Nephron progenitor cell (in vitro differentiated cells): Measurements from ENCODE around the gene UGP2.

Source experiments
- DNase-seq: peaks from one replicate; pipeline ENCODE4 v3.0.0; 2021
- H3K27ac Mint-ChIP-seq: 2 replicates; pipeline ENCODE4 v1.8.0; 2021; ENCODE audit warnings: mild to moderate bottlenecking, moderate library complexity, mixed read lengths
- H3K27me3 Mint-ChIP-seq: 2 replicates; pipeline ENCODE4 v1.8.0; 2021; ENCODE audit warnings: mild to moderate bottlenecking, low read depth, mixed read lengths; ENCODE audit not compliant: poor library complexity
- H3K36me3 Mint-ChIP-seq: 2 replicates; pipeline ENCODE4 v1.8.0; 2021; ENCODE audit warnings: low read depth, mixed read lengths
- H3K4me1 Mint-ChIP-seq: 2 replicates; pipeline ENCODE4 v1.8.0; 2021; ENCODE audit warnings: mixed read lengths
- H3K4me3 Mint-ChIP-seq: 2 replicates; pipeline ENCODE4 v1.8.0; 2021; ENCODE audit warnings: mild to moderate bottlenecking, moderate library complexity, mixed read lengths
- H3K9me3 Mint-ChIP-seq: 2 replicates; pipeline ENCODE4 v1.8.0; 2021; ENCODE audit warnings: mild to moderate bottlenecking, moderate library complexity, mixed read lengths
- TF ChIP-seq, protein P1 (sequence below): fragments of 200-600 bp; sonication (generic); IDR thresholded peaks from 2 replicates; pipeline ENCODE4 v1.5.0; 2021; ENCODE audit warnings: antibody characterized with exemption

Gene UGP2

DNA sequence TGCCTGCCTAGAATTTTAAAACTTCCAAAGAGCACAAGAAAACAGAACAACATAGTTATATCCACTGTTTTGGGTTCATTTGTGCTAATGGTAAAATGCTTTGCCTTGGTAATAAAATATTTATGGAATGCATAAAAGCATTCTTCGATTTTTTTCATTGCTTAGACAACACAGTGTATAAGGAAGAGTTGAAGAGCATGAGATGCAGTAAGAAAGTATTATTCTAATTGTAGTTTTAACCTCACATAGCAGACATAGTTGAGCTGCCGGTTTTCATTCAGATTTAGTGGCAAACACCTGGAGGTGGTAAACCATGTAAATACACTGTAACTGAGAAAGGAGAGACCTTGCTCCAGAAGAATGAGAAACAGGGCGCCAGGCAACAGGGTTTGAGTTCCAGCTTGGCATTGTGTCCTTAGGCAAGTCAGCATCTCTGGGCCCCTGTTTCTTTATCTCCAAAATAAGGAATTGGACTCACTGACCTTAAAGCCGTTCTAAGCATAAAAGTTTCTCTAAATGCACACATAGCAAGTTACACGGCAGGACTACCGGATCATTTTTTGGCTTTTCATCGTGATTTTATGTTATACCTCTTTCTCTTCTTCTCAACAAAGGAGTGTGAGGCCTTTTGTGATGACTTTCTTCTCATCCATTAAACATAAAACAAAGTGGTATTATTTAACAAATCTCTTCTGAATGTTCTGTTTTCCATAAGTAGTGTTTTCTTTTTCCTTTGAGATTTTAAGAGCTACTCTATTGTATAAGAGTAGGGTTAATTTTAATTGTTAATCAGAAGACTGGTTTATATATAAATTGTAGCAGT is 7.9 kb downstream of the UGP2 start:
- DNase-seq, result no peak
- Mint-ChIP-seq H3K4me1 (peaks cover 43% of the 10 kb centered on the region), H3K9me3 (no peaks in the 10 kb centered on the region), H3K27me3 (no peaks in the 10 kb centered on the region), H3K27ac (peak overlapping the region; percentile 24), H3K4me3 (no peak overlapping the region), H3K36me3 (peaks cover 7% of the 10 kb centered on the region)
- TF ChIP-seq, protein P1, sequence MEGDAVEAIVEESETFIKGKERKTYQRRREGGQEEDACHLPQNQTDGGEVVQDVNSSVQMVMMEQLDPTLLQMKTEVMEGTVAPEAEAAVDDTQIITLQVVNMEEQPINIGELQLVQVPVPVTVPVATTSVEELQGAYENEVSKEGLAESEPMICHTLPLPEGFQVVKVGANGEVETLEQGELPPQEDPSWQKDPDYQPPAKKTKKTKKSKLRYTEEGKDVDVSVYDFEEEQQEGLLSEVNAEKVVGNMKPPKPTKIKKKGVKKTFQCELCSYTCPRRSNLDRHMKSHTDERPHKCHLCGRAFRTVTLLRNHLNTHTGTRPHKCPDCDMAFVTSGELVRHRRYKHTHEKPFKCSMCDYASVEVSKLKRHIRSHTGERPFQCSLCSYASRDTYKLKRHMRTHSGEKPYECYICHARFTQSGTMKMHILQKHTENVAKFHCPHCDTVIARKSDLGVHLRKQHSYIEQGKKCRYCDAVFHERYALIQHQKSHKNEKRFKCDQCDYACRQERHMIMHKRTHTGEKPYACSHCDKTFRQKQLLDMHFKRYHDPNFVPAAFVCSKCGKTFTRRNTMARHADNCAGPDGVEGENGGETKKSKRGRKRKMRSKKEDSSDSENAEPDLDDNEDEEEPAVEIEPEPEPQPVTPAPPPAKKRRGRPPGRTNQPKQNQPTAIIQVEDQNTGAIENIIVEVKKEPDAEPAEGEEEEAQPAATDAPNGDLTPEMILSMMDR, result no peak

GRCh38 chr2:63850204-63850571 is 8.5 kb downstream of the UGP2 start:
- Mint-ChIP-seq H3K4me3 (no peak overlapping the region), H3K36me3 (peaks cover 7% of the 10 kb centered on the region), H3K4me1 (peaks cover 44% of the 10 kb centered on the region), H3K27me3 (no peaks in the 10 kb centered on the region), H3K27ac (no peak overlapping the region), H3K9me3 (no peaks in the 10 kb centered on the region)
- TF ChIP-seq, protein P1, result no peak
- no peak for DNase-seq

- H3K27me3 Mint-ChIP-seq, result peaks cover 1% of the 10 kb centered on the region
- TF ChIP-seq, protein P1, result no peak
- no peak overlapping the region for H3K4me3 Mint-ChIP-seq
- no peaks in the 10 kb centered on the region for H3K9me3 Mint-ChIP-seq
- peaks cover 41% of the 10 kb centered on the region for H3K4me1 Mint-ChIP-seq
- peaks cover 7% of the 10 kb centered on the region for H3K36me3 Mint-ChIP-seq
- DNase-seq, result no peak
- H3K27ac Mint-ChIP-seq, result no peak overlapping the region
Observed at GRCh38 chr2:63850649-63851048, 9.0 kb downstream of the UGP2 start.

DNA sequence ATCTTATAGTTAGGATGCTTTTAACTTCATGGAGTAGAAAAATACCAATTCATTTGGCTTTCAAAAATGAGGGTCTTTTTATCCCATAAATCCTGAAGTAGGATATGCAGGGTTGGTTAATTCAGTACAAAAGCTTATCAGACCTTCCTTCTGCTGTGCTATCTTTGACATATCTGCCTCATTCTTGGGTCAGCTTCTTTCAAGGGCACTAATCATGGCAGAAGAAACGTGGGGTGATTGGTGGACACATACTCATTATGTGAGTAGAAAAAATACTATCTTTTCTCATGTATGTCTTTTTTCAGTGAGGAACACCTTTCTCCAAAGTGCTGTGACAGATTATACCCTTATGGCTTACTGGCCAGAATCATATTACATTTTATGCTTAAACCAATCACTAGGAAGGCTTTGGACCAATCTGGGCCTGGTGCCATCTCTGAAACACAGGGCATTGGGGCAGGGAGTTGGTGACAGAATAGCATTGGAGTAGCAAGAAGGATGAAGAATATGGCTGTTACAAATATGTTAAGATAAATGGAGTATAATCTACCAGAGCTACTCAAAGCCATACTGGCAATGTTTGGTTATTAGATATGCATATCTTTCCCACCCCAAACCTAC is 10.1 kb downstream of the UGP2 start:
- peaks cover 36% of the 10 kb centered on the region for H3K4me1 Mint-ChIP-seq
- no peaks in the 10 kb centered on the region for H3K9me3 Mint-ChIP-seq
- peaks cover 19% of the 10 kb centered on the region for H3K36me3 Mint-ChIP-seq
- H3K27me3 Mint-ChIP-seq, result peaks cover 3% of the 10 kb centered on the region
- TF ChIP-seq, protein P1, result no peak
- no peak for DNase-seq
- H3K4me3 Mint-ChIP-seq, result no peak overlapping the region
- H3K27ac Mint-ChIP-seq, result no peak overlapping the region

GRCh38 chr2:63853527-63854310 is 12.0 kb downstream of the UGP2 start:
- Mint-ChIP-seq H3K27ac (peak overlapping the region; percentile 6), H3K9me3 (no peaks in the 10 kb centered on the region), H3K27me3 (peaks cover 3% of the 10 kb centered on the region), H3K4me1 (peaks cover 36% of the 10 kb centered on the region), H3K4me3 (no peak overlapping the region), H3K36me3 (peaks cover 27% of the 10 kb centered on the region)
- DNase-seq, result no peak
- TF ChIP-seq, protein P1, result no peak
